IMR-90 (cell line): ENCODE measurements around the gene RAB23. TPM values are rescaled to one million over a fixed set of nuclear protein-coding genes. Genes with fewer than 3 reads are reported as not detected.

Source experiments
- ATAC-seq: fragments of 200-7000 bp; cut with Tn5 transposase; 2 replicates; pipeline ENCODE4 v1.9.1; 2020; ENCODE audit warnings: low read depth, mild to moderate bottlenecking, moderate library complexity
- BruUV-seq: library from RNA; stranded (reverse); fragments of 400-500 nt; replicated peaks from 2 replicates; lab custom pipeline; 2021; lab: Mats Ljungman, UMichigan
- CTCF ChIA-PET: fragments of 300-600 bp; formaldehyde crosslinking; extraction: SDS; loops from one replicate; lab custom pipeline; 2021; ENCODE audit warnings: antibody characterized with exemption; lab: Yijun Ruan, JAX
- POLR2A ChIA-PET: fragments of 300-600 bp; sonication (Branson Sonifier 250); formaldehyde crosslinking; loops from one replicate; lab custom pipeline; 2022; ENCODE audit warnings: antibody characterized with exemption; ENCODE audit not compliant: unreplicated experiment; lab: Charles Lee
- DNase-seq: peaks from one replicate; pipeline ENCODE4 v3.0.0; 2013
- H2AFZ ChIP-seq: replicated peaks from 2 replicates; pipeline ENCODE3; 2013; ENCODE audit warnings: low read length, mild to moderate bottlenecking; ENCODE audit not compliant: poor library complexity
- H2AK5ac ChIP-seq: 2 replicates; pipeline ENCODE4 v1.6.1; 2013; ENCODE audit warnings: low read depth, low read length, inconsistent platforms
- H2AK9ac ChIP-seq: replicated peaks from 2 replicates; pipeline ENCODE3; 2013; ENCODE audit warnings: mild to moderate bottlenecking, low read depth, low read length, moderate library complexity; ENCODE audit not compliant: poor library complexity
- H2BK120ac ChIP-seq: 2 replicates; pipeline ENCODE4 v1.6.1; 2013; ENCODE audit warnings: low read depth, low read length, inconsistent platforms
- H2BK15ac ChIP-seq: 3 replicates; pipeline ENCODE4 v1.6.1; 2013; ENCODE audit warnings: low read depth, low read length, inconsistent platforms
- H2BK20ac ChIP-seq: 2 replicates; pipeline ENCODE4 v1.6.1; 2013; ENCODE audit warnings: low read depth, mild to moderate bottlenecking, inconsistent platforms, low read length, moderate library complexity
- H2BK5ac ChIP-seq: 2 replicates; pipeline ENCODE4 v1.6.1; 2013; ENCODE audit warnings: mild to moderate bottlenecking, low read depth, low read length, inconsistent platforms; ENCODE audit not compliant: poor library complexity, severe bottlenecking
- H3K14ac ChIP-seq: replicated peaks from 2 replicates; pipeline ENCODE4 v1.6.1; 2013; ENCODE audit warnings: low read depth, low read length, inconsistent platforms
- H3K18ac ChIP-seq: 2 replicates; pipeline ENCODE4 v1.6.1; 2013; ENCODE audit warnings: low read depth, low read length, control low read depth
- H3K23ac ChIP-seq: 2 replicates; pipeline ENCODE4 v1.6.1; 2013; ENCODE audit warnings: low read depth, low read length, inconsistent platforms
- H3K27ac ChIP-seq: 2 replicates; pipeline ENCODE4 v1.5.1; 2013; ENCODE audit warnings: mild to moderate bottlenecking, control low read depth, low read length; ENCODE audit not compliant: insufficient read depth
- H3K27me3 ChIP-seq: 2 replicates; pipeline ENCODE4 v1.6.1; 2013; ENCODE audit warnings: low read length; ENCODE audit not compliant: control insufficient read depth, insufficient read depth
- H3K36me3 ChIP-seq: 2 replicates; pipeline ENCODE4 v1.6.1; 2013; ENCODE audit warnings: low read length, mixed read lengths; ENCODE audit not compliant: control insufficient read depth, insufficient read depth
- H3K4ac ChIP-seq: 2 replicates; pipeline ENCODE4 v1.6.1; 2013; ENCODE audit warnings: low read depth, low read length, inconsistent platforms
- H3K4me1 ChIP-seq: 2 replicates; pipeline ENCODE4 v1.6.1; 2013; ENCODE audit warnings: low read length, mixed read lengths; ENCODE audit not compliant: control insufficient read depth, insufficient read depth
- H3K4me2 ChIP-seq: 2 replicates; pipeline ENCODE4 v1.6.1; 2013; ENCODE audit warnings: low read depth, mild to moderate bottlenecking, control low read depth, low read length, moderate library complexity
- H3K4me3 ChIP-seq: 2 replicates; pipeline ENCODE4 v1.5.1; 2013; ENCODE audit warnings: low read depth, mild to moderate bottlenecking, control low read depth, low read length, moderate library complexity; ENCODE audit not compliant: insufficient read depth
- H3K56ac ChIP-seq: 2 replicates; pipeline ENCODE4 v1.6.1; 2013; ENCODE audit warnings: low read length, inconsistent platforms; ENCODE audit not compliant: insufficient read depth; ENCODE audit errors: extremely low read depth
- H3K79me1 ChIP-seq, 2 experiments: 2 replicates each; pipeline ENCODE4 v1.6.1; 2013; ENCODE audit warnings: low read length in 2 of 2, inconsistent platforms in 1 of 2, low read depth in 1 of 2
- H3K9ac ChIP-seq: 2 replicates; pipeline ENCODE4 v1.6.1; 2013; ENCODE audit warnings: low read depth, low read length, control low read depth
- H3K9me1 ChIP-seq: 2 replicates; pipeline ENCODE4 v1.6.1; 2013; ENCODE audit warnings: low read length, inconsistent platforms; ENCODE audit not compliant: insufficient read depth
- H3K9me3 ChIP-seq: 2 replicates; pipeline ENCODE4 v1.6.1; 2013; ENCODE audit warnings: low read length; ENCODE audit not compliant: control insufficient read depth, insufficient read depth
- H4K20me1 ChIP-seq: 2 replicates; pipeline ENCODE4 v1.6.1; 2013; ENCODE audit warnings: low read length, inconsistent platforms; ENCODE audit not compliant: insufficient read depth
- H4K5ac ChIP-seq: 2 replicates; pipeline ENCODE4 v1.6.1; 2013; ENCODE audit warnings: mild to moderate bottlenecking, low read depth, low read length, control low read depth
- H4K8ac ChIP-seq, 2 experiments: 2 replicates each; pipeline ENCODE4 v1.6.1; 2013; ENCODE audit warnings: low read depth in 2 of 2, low read length in 2 of 2, control low read depth in 1 of 2, inconsistent platforms in 1 of 2
- H4K91ac ChIP-seq: 2 replicates; pipeline ENCODE4 v1.6.1; 2013; ENCODE audit warnings: low read depth, low read length, inconsistent platforms; ENCODE audit not compliant: insufficient read depth
- CEBPB ChIP-seq: IDR thresholded peaks from 2 replicates; pipeline ENCODE4 v1.6.1; 2012; ENCODE audit warnings: low read depth, low read length, improper control_type of control experiment
- CHD1 ChIP-seq: IDR thresholded peaks from 2 replicates; pipeline ENCODE4 v1.6.1; 2012; ENCODE audit warnings: low read depth, low read length, improper control_type of control experiment
- POLR2A ChIP-seq: IDR thresholded peaks from 2 replicates; pipeline ENCODE4 v1.6.1; 2012; ENCODE audit warnings: mild to moderate bottlenecking, low read depth, low read length
- RFX5 ChIP-seq: IDR thresholded peaks from 2 replicates; pipeline ENCODE4 v1.8.0; 2012; ENCODE audit warnings: low read depth, mild to moderate bottlenecking, low read length, moderate library complexity
- WGBS, 2 experiments: methylation state at CpG; one replicate each; pipeline versions ENCODE4 v1.1.5 to v1.1.7; 2013; ENCODE audit warnings: missing lambda C conversion rate in 2 of 2; ENCODE audit not compliant: insufficient read length in 1 of 2; ENCODE audit errors: extremely low coverage in 2 of 2; 5-methylcytosine and 5-hydroxymethylcytosine counted together
- dilution Hi-C: fragments of 300-500 bp; cut with HindIII; formaldehyde crosslinking; loops from one replicate; pipeline ENCODE4 v1.14.3; 2018; ENCODE audit warnings: low sequenced_read_pairs; ENCODE audit not compliant: unreplicated experiment
- in situ Hi-C: fragments of 300-500 bp; cut with MboI; formaldehyde crosslinking; loops from 3 replicates; pipeline ENCODE4 v1.14.3; 2019; ENCODE audit warnings: low sequenced_read_pairs, inconsistent platforms, mixed read lengths
- intact Hi-C: fragments of 100-400 bp; cut with micrococcal nuclease; formaldehyde crosslinking; loops from 2 replicates; pipeline ENCODE4 v1.10.0; 2022
- polyA plus RNA-seq, 3 experiments: library from polyadenylated mRNA; depleted of rRNA; stranded (reverse); fragments of >200 nt; gene quantifications; 2 replicates each; pipeline ENCODE4 v1.2.3, GENCODE V29; 2012; ENCODE audit warnings: low replicate concordance in 1 of 3
- total RNA-seq: library from RNA; depleted of rRNA; stranded (reverse); fragments of >200 nt; gene quantifications from 2 replicates; pipeline ENCODE4 v1.2.3, GENCODE V29; 2012

The RAB23 gene
- total and polyA plus RNA-seq, 2 of the 4 experiments (the other 2 are of a cell fraction): 10.8 to 13.3 TPM

- DNase-seq: no peak
- Histone ChIP-seq H3K36me3 (peaks cover 3% of the 10 kb centered on the region), H3K4me2 (no peak overlapping the region), H3K4me1 (peaks cover 13% of the 10 kb centered on the region), H3K9me1 (peaks cover 13% of the 10 kb centered on the region), H3K9ac (no peak overlapping the region), H2BK120ac (no peak overlapping the region), H4K5ac (no peak overlapping the region), H3K14ac (no peak overlapping the region), H3K27ac (no peak overlapping the region), H3K23ac (no peak overlapping the region), H4K91ac (no peak overlapping the region), H3K4ac (no peak overlapping the region), H4K8ac (no peak overlapping the region), H2BK5ac (no peak overlapping the region), H3K56ac (no peak overlapping the region), H3K4me3 (no peak overlapping the region), H3K79me1 (peaks cover 15 to 66% of the 10 kb centered on the region in 2 experiments; a peak in 3 of 4 replicates), H2AFZ (no peak overlapping the region), H3K27me3 (no peaks in the 10 kb centered on the region), H2BK15ac (no peak overlapping the region), H2BK20ac (no peak overlapping the region), H3K9me3 (0 out of 2 replicates have a peak, but pooled peaks cover 1% of the 10 kb centered on the region), H2AK5ac (no peak overlapping the region), H3K18ac (no peak overlapping the region), H4K20me1 (peaks cover 54% of the 10 kb centered on the region), H2AK9ac (no peak overlapping the region)
- BruUV-seq: no TSS peak
- dilution Hi-C loops (no loop called here), intact Hi-C loops (no loop called here), in situ Hi-C loops (no loop called here)
- no peak for ATAC-seq
- TF ChIP-seq CEBPB (no peak), POLR2A (no peak), RFX5 (no peak), CHD1 (no peak)
- WGBS, 2 experiments: no CpG with 5 or more reads among the region's 1 CpG
- ChIA-PET CTCF (no interaction called here), POLR2A (no interaction called here)
These were observed 6.8 kb downstream of the RAB23 start for GRCh38 chr6:57215260-57215659.
